ENCODE measurements around the gene SHBG.
"Not testable (repeated sequence)": the region's sequence is repeated elsewhere in the genome, so short reads cannot be mapped to it uniquely, and the experiment has no call there.

Gene SHBG

DNA sequence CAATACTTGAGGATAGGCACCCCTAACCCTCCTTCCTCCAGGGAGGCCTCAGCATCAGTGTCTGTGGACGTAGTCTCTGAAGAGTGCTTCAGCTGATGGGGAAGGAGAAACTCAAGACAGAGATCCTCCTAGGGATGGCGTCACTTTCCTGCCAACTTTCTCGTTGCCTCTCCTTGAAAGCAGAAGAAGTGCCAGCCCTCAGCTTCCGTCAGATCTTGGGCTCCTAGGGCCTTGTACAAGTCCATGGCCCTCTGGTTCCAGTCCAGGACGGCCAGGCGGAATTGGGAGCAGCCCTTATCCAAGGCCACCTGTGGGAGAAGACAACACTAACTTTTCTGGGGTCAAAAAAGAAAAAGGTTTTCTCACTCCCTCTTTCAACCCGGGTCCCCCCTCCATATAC lies 3.6 kb upstream of the SHBG start:
- no peak overlapping the region for H3K4me3 ChIP-seq (ENCODE audit: low read length)
- no peak for TF ChIP-seq ZNF274 (IDR thresholded peaks at IDR 0.05; ENCODE audit: low read depth, low read length)

DNA sequence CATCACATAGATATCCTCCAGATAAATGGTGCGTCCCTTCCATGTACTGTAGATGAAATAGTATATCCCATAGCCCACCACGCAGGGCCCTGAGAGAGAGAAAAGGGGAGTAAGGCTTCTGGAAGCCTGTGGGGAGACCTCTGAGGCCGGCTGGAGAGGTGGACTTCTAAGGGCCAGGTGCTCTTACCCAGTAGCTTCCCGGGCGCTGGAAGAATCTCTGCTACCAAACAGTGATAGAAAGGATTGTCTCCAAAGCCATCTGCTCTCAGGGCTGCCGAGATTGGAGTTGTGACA lies 3.0 kb upstream of the SHBG start:
- TF ChIP-seq ZNF274 (IDR thresholded peaks at IDR 0.05; ENCODE audit: low read depth, low read length), result no peak
- H3K4me3 ChIP-seq (ENCODE audit: low read length), result peak overlapping the region; percentile 82

DNA sequence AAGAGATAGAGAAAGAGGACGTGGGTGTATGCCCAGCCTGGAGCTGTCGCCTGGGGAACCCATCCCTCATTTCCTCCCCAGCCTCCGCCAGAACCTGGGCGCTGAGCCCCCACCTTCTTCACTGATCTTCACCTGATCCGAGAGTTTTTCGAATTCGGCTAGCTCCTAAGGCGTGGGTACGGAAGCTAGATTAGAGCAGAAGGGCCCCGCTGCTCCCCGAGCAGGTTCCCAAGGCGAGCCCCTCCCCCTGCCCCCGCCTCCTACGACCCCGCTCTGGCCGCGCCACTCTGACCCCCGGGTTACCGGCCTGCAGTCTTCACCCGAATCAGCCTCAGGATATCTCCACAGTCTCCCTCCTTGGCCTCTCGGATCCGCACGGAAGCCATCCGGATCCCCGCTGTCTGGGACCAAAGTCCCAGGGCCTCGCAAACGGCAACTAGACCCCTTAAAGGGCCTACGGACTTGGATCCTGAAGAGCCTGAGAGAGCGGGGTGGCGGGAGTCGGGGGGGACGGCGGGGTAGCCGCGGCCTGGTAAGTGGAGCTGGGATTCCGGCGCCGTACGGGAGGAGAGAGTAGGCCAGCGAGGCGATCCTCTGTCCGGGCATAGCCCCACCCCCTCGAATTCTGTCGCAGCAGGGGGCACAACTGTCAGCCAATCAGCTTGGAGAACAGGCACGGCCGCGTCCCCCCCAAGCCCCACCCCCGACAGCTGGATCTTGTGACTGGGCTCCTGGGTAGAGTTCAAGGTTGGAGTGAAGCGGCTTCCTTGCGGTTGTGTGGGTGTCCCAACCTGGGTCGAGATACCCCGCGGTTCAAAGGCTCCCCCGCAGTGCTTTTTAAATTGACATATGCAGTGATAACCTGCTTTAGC lies 2.4 kb upstream of the SHBG start, which contains the start of gene SAT2:
TSS of gene SAT2 (minus strand) at position 572 of the 872 bp plus-strand sequence. CDS start at position 386, 186 bp downstream.
- no peak for TF ChIP-seq ZNF274 (IDR thresholded peaks at IDR 0.05; ENCODE audit: low read depth, low read length)
- peak within 1 kb of the TSS; percentile 82 for H3K4me3 ChIP-seq (ENCODE audit: low read length)

DNA sequence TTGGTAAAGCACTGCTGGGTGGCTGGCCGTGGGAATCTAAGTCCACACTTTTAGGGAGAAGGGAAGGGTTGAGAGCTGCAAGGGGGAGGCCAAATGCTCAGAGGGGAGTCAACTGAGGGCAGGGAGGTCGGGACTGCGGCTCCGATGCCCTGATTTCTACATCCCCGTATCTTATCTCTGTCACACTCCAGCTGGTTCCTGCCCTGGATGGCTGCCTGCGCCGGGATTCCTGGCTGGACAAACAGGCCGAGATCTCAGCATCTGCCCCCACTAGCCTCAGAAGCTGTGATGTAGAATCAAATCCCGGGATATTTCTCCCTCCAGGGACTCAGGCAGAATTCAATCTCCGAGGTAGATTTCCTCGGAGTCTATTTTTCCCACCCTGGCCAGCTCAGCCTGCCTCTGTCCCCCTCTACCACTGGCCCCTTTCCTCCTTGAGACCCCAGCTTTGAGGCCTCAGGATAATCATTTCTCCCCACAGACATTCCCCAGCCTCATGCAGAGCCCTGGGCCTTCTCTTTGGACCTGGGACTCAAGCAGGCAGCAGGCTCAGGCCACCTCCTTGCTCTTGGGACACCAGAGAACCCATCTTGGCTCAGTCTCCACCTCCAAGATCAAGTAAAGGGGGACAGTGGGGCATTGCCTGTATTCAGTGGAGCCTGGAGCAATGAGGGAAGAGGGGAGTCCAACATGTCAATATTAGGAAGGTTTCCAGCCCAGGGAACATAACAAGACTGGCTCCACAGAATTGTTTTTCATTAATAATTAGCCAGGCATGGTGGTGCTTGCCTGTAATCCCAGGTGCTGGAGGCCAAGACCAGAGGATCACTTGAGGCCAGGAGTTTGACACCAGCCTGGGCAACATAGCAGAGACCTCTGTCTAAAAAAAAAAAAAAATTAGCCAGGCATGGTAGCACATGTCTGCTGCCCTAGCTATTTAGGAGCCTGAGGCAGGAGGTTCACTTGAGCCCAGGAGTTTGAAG lies 1.8 kb downstream of the SHBG start:
- H3K4me3 ChIP-seq (ENCODE audit: low read length), result no peak overlapping the region
- no peak for TF ChIP-seq ZNF274 (IDR thresholded peaks at IDR 0.05; ENCODE audit: low read depth, low read length)

DNA sequence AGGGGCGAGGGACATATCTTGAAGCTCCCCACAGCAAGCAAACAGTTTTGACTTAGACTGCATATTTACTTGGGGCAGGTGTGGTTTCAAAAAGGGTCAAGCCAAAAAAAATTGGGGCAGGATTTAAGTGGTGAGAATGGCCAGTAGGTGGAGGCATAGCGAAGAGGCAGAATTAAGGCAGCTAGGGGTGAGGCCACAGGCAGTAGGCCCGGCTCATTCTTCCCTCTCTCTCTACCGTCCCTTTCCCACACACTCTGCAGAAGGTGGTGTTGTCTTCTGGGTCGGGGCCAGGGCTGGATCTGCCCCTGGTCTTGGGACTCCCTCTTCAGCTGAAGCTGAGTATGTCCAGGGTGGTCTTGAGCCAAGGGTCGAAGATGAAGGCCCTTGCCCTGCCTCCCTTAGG lies 2.6 kb downstream of the SHBG start:
- H3K4me3 ChIP-seq (ENCODE audit: low read length), result no peak overlapping the region
- no peak for TF ChIP-seq ZNF274 (IDR thresholded peaks at IDR 0.05; ENCODE audit: low read depth, low read length)

DNA sequence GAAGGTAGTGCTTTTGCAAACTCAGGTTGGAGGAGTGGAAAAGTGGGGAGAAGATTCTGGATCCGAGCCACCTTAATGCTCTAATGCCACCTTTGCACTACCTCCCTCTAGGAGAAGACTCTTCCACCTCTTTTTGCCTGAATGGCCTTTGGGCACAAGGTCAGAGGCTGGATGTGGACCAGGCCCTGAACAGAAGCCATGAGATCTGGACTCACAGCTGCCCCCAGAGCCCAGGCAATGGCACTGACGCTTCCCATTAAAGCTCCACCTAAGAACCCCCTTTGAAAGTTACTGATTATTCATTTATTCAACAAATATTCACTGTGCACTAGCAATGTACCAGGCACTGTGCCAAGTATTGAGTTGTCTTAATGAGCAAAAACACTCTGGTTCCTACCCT lies 3.2 kb downstream of the SHBG start:
- no peak for TF ChIP-seq ZNF274 (IDR thresholded peaks at IDR 0.05; ENCODE audit: low read depth, low read length)
- H3K4me3 ChIP-seq (ENCODE audit: low read length), result no peak overlapping the region

DNA sequence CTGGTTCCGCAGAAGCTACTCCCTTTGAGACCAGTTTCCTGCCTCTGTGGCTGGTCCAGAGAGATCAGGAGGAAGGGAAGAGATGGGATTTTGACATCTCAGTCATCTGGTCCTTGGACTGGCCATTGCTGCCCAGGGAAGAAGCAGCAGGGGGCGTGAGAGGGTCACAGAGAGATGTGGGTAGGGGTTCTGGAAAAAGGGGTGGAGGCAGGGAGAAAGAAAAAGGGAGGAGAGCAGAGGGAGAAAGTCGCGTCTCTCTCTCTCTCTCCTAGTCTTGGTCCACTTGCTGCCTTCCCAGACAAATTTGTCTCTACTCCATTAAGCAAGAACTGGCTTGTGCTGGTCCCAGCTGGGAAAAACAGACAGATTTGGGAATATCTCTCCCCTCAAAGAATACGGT lies 4.4 kb downstream of the SHBG start:
- H3K4me3 ChIP-seq (ENCODE audit: low read length), result no peak overlapping the region
- no peak for TF ChIP-seq ZNF274 (IDR thresholded peaks at IDR 0.05; ENCODE audit: low read depth, low read length)

DNA sequence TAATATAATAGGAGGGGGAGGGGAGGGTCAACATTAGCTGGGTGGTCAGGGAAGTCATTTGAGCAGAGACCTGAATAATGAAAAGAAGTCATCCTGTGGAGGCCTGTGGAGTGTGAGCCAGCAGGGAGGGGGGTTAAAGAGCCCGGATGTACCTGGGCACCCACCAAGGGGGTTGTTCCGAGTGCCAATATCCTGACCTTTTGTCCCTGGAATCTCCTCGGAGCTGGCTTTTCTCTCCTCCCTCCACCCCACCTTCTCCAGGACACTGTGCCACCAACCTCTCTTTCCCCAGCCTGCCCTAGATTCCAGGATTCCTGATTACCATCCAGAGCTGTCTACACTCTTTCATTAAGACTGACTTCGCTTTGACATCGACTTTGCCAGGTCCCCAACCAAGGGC lies 6.2 kb downstream of the SHBG start:
- no peak for TF ChIP-seq ZNF274 (IDR thresholded peaks at IDR 0.05; ENCODE audit: low read depth, low read length)
- no peak overlapping the region for H3K4me3 ChIP-seq (ENCODE audit: low read length)

DNA sequence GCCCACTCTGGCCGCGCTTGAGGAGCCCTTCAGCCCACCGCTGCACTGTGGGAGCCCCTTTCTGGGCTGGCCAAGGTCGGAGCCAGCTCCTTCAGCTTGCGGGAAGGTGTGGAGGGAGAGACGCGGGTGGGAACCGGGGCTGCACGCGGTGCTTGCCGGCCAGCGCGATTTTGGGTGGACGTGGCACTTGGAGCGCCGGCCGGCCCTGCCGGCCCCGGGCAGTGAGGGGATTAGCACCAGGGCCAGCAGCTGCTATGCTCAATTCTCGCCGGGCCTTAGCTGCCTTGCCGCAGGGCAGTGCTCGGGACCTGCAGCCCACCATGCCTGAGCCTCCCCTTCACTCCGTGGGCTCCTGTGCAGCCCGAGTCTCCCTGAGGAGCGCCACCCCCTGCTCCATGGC lies 10.8 kb downstream of the SHBG start:
- H3K4me3 ChIP-seq (ENCODE audit: low read length), result no peak overlapping the region
- TF ChIP-seq ZNF274 (IDR thresholded peaks at IDR 0.05; ENCODE audit: low read depth, low read length), result no peak

DNA sequence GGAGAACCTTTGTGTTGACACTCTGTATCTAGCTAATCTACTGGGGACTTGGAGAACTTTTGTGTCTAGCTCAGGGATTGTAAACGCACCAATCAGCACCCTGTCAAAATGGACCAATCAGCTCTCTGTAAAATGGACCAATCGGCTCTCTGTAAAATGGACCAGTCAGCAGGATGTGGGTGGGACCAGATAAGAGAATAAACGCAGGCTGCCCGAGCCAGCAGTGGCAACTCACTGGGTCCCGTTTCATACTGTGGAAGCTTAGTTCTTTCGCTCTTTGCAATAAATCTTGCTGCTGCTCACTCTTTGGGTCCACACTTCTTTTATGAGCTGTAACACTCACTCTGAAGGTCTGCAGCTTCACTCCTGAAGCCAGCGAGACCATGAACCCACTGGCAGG lies 11.7 kb downstream of the SHBG start:
- H3K4me3 ChIP-seq (ENCODE audit: low read length), result not testable (repeated sequence)

DNA sequence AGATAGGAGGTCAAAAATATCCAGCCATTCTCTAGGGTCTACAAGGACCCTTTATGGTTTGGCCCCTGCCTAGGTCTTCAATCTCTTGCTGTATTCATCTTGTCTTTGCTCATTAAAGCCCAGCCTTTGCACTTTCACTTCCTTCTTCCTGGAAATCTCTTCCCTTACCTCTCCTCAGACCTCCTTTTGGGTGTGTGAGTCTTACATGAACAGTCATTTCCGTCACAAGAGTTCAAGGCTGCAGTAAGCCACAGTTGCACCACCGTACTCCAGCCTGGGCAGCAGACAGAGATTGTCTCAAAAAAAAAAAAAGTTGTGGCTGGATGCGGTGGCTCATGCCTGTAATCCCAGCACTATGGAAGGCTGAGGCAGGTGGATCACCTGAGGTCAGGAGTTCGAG lies 14.8 kb downstream of the SHBG start:
- no peak for TF ChIP-seq ZNF274 (IDR thresholded peaks at IDR 0.05; ENCODE audit: low read depth, low read length)
- no peak overlapping the region for H3K4me3 ChIP-seq (ENCODE audit: low read length)

DNA sequence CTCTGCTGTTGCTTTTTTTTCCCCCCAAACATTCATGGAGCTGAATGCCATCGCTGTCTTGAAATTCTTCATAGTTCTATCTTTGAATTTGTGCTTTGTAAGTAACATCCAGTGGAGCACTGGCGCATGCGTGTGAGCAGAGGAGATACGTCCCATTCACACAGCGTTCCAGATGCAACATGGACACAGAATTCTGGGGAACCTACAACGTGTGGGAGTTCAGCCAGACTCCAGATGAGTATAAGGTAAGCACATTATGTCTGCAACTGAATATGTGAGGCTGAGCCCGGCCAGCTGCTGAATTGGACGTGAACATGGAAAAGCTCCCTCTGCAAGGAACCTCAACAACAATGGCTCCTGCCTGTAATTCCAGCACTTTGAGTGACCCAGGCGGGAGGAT lies 16.5 kb downstream of the SHBG start:
- no peak for TF ChIP-seq ZNF274 (IDR thresholded peaks at IDR 0.05; ENCODE audit: low read depth, low read length)
- H3K4me3 ChIP-seq (ENCODE audit: low read length), result no peak overlapping the region

DNA sequence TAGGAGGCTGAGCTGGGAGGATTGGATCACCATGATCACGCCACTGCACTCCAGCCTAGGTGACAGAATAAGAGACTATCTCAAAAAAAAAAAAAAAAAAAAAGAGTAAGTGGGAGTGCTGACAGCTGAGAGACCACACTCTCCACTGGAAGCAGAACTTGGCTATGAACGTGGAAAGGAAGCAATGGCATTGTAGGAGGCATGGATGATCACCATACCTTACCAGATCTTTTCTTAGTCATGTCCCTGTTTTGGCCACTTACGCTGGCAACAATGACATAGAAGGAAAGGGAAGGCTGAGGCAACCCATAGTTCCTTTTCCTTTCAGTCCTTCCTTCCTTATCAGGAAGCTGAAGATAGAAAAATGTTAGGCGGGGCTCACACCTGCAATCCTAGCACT lies 17.1 kb downstream of the SHBG start:
- TF ChIP-seq ZNF274 (IDR thresholded peaks at IDR 0.05; ENCODE audit: low read depth, low read length), result no peak
- H3K4me3 ChIP-seq (ENCODE audit: low read length), result no peak overlapping the region

DNA sequence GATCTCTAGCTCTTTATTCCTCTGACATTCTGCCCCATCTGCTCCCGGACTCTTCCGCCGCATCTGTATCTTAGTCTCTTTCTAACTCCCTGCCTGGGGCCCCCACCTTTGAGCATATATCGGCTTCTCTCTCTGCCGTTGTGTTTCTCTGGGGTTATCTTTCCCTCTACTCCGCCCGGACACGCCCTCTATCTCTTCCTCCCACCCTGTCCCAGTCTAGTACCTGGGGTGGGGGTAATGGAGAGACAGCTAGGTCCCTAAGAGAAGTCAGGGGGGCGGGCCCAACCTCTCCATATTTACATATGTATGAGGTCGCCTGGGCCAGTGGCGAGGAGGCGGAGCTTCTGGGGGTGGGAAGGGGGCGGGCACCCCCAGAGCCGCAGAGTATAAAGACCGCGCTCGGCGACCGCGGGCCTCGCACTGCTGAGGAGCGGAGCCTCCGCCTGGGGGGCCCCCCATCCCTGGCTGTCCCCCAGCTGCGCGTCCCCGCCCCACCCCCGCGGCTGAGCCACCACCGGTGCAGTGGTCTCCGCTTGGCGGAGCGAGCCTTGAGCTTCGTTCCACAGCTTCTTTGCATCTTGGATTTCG lies 20.7 kb downstream of the SHBG start, which contains the start of gene ATP1B2:
TSS of gene ATP1B2 (plus strand) at position 418 of the 588 bp plus-strand sequence. CDS start 593 bp downstream, outside the sequence.
- peak within 1 kb of the TSS; percentile 43 for H3K4me3 ChIP-seq (ENCODE audit: low read length)
- TF ChIP-seq ZNF274 (IDR thresholded peaks at IDR 0.05; ENCODE audit: low read depth, low read length), result no peak

Measured in GM08714 (cell line).